ENCODE measurements around the gene FHIT.

DNA sequence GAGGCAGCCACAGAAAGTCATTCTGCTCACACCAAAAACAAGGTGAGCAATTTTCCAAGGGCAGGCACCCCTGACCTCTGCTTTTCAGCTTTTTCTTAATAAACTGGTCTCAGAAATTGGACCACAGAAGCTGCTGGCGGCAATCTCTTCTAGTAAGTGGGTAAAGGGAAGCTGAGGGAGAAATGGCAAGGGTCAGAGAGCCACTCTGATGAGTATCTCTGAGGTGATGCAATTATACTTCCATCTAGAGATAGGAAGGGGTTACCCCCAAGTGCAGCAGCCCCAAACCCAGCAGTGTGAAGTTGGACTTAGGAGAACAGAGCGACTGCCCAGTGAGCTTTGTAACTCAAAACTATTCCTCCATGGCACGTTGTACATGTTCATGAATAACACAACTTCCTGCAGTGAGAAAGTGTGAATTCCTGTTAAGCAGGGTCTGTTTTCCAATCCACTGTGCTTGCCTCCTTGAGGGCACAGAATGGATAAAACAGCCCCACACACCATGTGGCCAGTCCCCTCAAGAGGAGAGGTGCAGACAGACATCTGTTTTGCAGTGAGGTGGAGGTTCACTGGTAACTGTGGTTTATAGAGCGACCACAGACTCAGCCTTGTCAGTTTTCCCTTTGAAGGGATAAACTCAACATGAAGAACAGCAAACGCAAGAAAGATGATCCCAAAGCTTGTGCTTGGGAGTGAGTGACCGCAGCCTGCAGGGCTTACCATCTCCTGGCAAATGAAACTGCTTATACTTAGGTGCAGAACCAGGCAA is 1518.0 kb downstream of the FHIT start:
- TF ChIP-seq POLR2A (IDR thresholded peaks at IDR 0.05; ENCODE audit: low read length) (no peak), GATA1 (IDR thresholded peaks at IDR 0.05; ENCODE audit: low read depth, low read length) (no peak)

Measured in erythroblast (primary cell).